Activated CD4-positive, alpha-beta T cell treated with anti-CD3 and anti-CD28 coated beads, Interleukin-10, Interleukin-2, amounts not matched to agents 100 ng/mL and 50 ng/mL, durations not matched to agents 16 hours and 8 hours (primary cell): ENCODE measurements around the gene PPOX.

Source experiments
- DNase-seq: peaks from one replicate; pipeline ENCODE4 v3.0.0-alpha.2; 2020

Gene PPOX

GRCh38 chr1:161165742-161166668, at the start of gene PPOX:
Gene PPOX (plus strand): TSS chr1:161166426. CDS start chr1:161166848, 422 bp downstream.
- peak; percentile 98 for DNase-seq

GRCh38 chr1:161117759-161118581, 48.3 kb upstream of the PPOX start, which contains the start of the genes NIT1 and PFDN2:
Gene NIT1 (plus strand): TSS chr1:161118105. CDS start chr1:161118177, 72 bp downstream.
Gene PFDN2 (minus strand): TSS chr1:161118037. CDS start chr1:161118026, 11 bp downstream.
- DNase-seq = peak; percentile 91

DNA sequence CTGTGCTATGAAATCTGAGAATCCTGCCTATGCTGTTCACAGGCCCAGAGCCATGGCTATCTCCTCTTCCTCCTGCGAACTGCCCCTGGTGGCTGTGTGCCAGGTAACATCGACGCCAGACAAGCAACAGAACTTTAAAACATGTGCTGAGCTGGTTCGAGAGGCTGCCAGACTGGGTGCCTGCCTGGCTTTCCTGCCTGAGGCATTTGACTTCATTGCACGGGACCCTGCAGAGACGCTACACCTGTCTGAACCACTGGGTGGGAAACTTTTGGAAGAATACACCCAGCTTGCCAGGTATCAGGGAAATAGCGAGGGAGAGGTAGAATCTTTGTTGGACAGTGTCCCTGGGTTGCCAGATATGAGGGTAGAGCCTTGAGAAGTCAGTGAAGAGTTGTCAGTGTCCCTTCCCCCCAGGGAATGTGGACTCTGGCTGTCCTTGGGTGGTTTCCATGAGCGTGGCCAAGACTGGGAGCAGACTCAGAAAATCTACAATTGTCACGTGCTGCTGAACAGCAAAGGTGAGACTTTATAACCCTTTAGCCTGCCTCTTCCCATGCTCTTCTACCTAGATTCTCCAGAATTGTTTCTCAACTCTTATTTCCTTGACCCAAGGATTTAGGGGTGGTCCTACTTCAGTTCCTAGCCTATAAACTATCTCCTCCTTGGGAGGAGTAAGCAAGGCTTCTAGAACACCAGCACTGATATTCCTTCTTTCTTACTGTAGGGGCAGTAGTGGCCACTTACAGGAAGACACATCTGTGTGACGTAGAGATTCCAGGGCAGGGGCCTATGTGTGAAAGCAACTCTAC, 46.9 kb upstream of the PPOX start:
- peak; percentile 84 for DNase-seq

DNA sequence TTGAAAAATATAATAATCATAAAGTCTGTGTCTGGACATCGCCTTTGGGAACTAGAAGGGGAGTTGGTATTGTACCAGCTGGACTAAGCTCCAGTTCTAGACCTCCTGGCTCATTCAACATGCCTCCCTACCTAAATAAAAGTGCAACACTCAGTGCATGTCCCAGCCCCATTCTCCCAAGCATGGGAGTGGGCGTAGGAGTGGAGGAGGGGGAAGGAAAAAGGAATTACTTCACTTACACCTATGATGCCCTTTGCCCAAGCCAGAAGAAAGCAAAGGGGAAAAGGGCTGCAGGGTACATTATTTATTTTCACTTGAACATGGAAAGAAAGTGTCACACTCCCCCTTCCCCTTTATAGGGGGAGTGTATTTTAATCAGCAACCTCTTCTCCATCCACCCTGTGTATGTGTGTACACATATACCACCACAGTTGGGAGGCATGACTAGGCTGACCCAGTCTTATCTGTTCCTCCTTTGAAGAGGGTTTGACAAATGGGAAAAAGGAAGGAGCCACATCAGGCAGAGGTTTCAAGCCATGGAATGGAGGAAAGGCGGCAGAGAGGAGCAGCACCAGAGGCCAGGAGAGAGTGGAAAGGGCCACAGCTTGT, 45.1 kb upstream of the PPOX start:
- no peak for DNase-seq

GRCh38 chr1:161121834-161122233, 44.4 kb upstream of the PPOX start:
- no peak for DNase-seq

DNA sequence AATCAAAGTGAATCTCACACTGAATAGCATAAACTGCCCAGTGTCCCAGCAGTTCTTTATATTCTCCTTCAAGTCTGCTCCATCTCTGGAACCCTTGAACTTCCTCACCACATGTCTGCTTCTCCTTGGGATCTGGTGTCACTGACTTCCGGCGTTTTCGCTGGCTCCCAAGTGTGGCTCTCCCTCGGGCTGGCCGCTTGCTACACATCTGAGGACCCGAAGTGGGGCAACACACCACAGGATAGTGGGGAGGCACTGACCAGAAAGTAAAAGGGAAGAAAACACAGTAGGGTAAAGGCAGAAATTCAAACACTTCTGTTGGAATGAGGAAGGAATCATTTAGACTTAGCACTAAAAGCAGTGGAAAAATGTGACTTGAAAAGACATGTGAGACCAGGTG, 43.3 kb upstream of the PPOX start:
- DNase-seq = no peak

DNA sequence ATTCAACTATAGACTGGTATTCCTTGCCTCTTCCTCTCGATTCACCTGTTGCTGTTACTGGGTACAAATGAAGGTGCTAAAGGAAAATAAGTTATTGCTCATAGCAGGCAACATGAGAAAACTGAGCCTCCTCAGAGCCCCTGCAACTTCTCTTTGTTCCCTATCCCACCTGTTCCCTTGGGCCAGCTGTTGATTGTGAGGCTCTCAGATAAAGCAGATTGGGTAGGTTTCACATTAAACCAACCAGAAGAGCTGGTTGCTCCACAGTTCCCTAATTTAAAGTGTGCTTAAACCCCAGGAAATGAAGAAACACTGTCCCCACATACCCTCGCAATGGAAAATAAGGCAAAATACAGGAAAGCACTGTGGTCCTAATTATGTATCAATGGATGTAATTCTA, 38.6 kb upstream of the PPOX start:
- DNase-seq = no peak

GRCh38 chr1:161128591-161129420, 37.4 kb upstream of the PPOX start:
- no peak for DNase-seq

- no peak for DNase-seq
Observed at GRCh38 chr1:161130266-161130665, 36.0 kb upstream of the PPOX start.

DNA sequence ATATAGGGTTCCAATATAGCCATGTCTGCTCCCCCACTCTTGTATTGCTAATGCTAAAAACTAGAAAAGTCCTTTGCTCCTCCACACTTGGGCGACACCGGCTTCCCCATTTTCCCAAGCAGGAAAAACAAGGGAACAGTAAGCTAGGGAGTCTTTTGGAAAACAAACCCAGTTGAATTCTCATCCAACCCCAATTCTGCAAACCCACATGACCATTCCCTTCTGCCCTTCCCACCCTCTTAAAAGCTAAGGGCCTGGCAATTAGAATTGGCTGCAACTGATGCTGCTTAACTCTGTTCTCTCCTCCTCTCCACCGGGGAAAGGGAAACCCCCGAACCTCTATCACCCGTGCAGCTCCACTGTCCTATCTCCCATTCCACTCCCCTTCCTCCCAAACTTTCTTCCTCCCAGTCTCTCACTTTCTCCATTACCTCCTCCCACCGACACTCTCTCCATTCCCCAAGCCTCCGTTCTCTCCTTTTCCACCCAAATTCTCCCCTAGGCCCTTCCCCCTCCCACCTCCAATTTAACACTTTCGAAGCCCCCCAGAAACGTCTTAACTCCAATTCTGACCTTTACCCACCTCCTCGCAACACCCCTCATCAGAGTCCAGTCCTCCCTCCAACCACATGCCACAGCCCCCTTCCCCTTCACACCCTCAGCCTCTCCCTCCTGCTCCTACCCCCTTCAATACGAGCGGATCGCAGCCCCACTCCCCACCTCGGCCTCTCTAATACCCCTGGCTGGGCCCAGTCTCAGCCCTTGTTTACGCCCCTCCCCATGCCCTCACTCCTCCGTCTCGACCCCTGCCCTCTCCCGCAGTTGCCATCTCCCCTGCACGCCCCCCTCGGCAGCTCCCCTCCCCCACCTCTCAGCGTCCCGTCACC, 34.5 kb upstream of the PPOX start:
- peak; percentile 24 for DNase-seq

DNA sequence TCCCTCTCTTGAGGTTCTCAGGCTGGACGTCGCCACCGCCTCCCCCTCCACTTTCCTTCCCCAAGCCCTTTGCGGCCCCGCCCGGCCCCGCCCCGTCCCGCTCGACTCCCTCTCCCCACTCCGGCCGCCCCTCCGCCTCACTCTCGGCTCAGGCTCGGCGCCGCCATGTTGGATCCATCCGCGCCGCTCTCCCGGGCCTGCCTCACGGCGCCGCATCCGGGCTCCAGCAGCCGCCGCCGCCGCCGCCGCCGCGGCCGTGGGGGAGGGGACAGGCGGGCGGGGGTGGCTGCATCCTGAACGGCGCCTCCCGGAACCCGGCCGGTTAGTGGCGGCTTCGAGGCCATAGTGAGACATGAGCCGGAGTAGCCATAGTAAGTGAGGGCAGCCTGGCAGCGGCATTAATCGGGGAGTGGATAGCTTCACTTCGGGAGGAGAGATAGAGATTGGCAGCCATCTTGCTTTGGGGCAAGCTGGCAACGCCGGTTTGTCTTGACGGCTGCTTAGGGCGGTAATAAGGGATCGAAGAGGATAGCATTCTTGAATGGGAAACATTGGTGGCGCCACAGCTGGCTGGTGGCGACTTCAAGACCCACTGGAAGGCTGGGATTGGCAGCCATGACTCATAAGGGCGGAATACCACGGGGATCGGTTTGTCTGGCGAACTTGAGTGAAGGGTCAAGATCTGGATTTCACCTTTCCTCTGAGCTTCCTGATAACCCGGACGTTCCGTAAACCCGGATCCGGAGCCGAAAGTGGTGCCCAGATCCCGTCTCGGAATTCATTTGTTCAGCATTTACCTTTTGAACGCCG, 33.6 kb upstream of the PPOX start, which contains the start of gene DEDD:
DEDD (minus strand) TSS at position 258 of the 810 bp plus-strand sequence. CDS start 8,205 bp downstream, outside the sequence.
- DNase-seq = peak; percentile 97

DNA sequence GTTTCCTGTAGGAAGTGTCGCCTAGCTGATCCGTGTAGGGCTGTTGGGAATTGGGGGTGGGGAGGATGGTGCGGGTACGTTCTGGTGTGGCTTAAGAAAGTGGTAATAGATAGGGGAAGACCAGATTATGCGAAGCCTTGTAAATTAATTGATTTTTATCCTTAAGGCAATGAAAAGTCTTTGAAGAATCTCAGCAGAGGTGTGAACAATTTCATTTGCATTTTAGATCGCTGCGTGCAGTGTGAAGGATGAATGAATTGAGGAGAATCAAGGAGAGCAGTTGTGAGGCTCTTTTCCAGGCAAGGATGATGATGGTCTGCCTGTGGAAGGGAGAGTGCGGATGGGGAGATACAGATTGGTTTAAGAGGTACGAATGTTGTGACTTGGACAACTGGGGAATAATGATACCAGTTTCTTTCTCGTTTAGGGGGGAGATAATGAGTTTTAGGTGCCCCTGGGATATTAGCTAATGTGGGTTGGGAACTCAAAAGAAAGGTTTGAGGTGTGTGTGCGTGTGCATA, 32.9 kb upstream of the PPOX start:
- DNase-seq = no peak

GRCh38 chr1:161137881-161138280, 28.3 kb upstream of the PPOX start:
- no peak for DNase-seq

GRCh38 chr1:161138431-161138830, 27.8 kb upstream of the PPOX start:
- DNase-seq = no peak

DNA sequence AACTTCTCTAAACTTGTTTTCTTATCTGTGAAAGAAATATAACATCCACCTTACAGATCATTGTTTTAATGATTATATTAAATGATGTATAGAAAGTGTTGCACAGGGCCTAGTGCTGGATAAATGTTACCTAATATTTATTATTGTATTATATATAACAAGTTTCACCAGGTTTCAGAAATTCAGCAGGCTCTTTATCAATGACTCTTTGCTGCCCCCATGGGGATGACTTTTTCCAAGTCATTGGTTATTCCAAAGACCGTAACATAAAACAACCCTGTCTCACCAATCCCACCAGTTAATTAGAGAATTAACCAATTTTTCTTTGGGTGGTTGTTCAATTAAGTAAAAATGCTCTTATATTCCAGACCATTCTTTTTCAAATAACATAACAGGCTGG, 26.5 kb upstream of the PPOX start:
- peak; percentile 50 for DNase-seq

DNA sequence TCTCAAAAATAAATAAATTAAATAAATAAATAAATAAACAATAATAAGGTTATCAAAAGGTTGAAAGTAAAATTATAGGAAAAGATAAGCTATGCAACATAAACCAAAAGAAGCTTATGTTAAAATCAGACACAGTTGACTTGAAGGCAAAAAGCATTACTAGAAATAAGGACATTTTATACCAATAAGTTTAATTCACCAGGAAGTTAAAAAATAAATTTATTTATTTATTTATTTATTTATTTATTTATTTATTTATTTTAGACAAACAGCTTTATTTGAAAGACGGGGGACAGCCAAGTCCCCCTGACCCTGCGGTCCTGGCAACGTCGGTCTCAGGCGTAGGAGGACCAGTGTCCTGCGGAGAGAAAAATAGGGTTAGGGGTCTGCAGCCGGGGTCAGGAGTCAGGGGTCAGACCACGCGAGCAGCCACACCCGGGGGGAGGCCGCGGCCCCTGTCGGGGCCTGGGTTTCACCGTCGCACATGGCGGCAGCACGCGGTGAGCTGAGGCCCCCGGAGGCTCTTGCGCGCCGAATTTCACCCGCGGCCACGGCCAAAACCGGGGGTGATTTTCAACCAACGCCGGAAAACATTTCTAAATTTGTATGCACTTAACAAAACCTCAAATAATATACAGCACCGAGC, 25.3 kb upstream of the PPOX start:
- DNase-seq = no peak

DNA sequence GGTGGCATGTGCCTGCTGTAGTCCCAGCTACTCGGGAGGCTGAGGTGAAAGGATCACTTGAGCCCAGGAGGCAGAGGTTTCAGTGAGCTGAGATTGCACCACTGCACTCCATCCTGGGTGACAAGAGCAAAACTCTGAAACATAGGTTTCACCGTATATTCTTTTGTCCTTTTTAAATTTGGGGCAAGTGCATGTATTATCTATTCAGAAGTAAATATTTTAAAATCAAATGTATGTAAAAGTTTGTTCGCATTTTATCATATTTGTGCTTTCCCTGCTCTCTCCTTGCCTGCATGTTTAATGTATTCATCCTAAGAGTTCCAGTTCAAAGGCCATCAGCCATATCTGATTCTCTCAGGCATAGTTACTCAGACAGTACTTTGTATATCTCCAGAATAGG, 20.4 kb upstream of the PPOX start:
- no peak for DNase-seq

DNA sequence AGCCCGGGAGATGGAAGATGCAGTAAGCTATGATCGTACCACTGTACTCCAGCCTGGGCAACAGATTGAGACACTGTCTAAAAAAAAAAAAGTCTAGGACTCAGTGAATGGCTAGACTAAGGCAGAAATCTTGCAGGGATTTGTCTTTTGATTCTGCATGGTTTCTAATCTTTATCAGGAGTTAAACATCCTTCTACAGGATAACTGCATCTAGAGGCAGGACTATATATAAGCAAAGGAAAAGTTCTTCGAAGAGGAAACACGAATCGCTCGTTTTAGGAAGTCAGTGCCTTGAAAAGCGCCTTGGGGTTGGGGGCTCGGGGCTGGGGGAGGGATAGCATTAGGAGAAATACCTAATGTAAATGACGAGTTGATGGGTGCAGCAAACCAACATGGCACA, 13.1 kb upstream of the PPOX start:
- no peak for DNase-seq
